DOHH2 (cell line): ENCODE measurements around the gene C1orf87.

ENCODE experiments used
- H3F3A ChIP-seq: fragments of 200-600 bp; sonication (generic), shearing (Covaris generic); 2 replicates; pipeline ENCODE4 v1.6.0; 2016; ENCODE audit warnings: antibody characterized with exemption, mild to moderate bottlenecking; ENCODE audit not compliant: control insufficient read depth, insufficient read depth
- H3K27ac ChIP-seq: fragments of 200-600 bp; sonication (generic); 2 replicates; pipeline ENCODE4 v1.5.1; 2014; ENCODE audit warnings: low read depth, mild to moderate bottlenecking, low read length, moderate library complexity
- H3K27me3 ChIP-seq: fragments of 200-600 bp; sonication (generic); 2 replicates; pipeline ENCODE4 v1.6.1; 2014; ENCODE audit warnings: mild to moderate bottlenecking, low read length, mixed read lengths; ENCODE audit not compliant: control insufficient read depth
- H3K36me3 ChIP-seq: fragments of 200-600 bp; sonication (generic); 2 replicates; pipeline ENCODE4 v1.6.1; 2014; ENCODE audit warnings: mild to moderate bottlenecking, low read length, moderate library complexity, mixed read lengths; ENCODE audit not compliant: control insufficient read depth
- H3K4me1 ChIP-seq: fragments of 200-600 bp; sonication (generic); 2 replicates; pipeline ENCODE4 v1.6.1; 2014; ENCODE audit warnings: mild to moderate bottlenecking, low read length, mixed read lengths; ENCODE audit not compliant: control insufficient read depth
- H3K4me2 ChIP-seq: fragments of 200-600 bp; sonication (generic); 2 replicates; pipeline ENCODE4 v1.6.0; 2014; ENCODE audit warnings: mild to moderate bottlenecking, low read length, moderate library complexity
- H3K4me3 ChIP-seq: fragments of 200-600 bp; sonication (generic); 2 replicates; pipeline ENCODE4 v1.5.1; 2014; ENCODE audit warnings: mild to moderate bottlenecking, low read length, mixed read lengths
- H3K79me2 ChIP-seq: fragments of 200-600 bp; sonication (generic); 2 replicates; pipeline ENCODE4 v1.6.1; 2014; ENCODE audit warnings: mild to moderate bottlenecking, low read length, mixed read lengths; ENCODE audit not compliant: control insufficient read depth
- H3K9me2 ChIP-seq: fragments of 200-600 bp; sonication (generic); replicated peaks from 2 replicates; pipeline ENCODE4 v1.6.1; 2014; ENCODE audit warnings: mild to moderate bottlenecking, low read length, mixed read lengths; ENCODE audit not compliant: control insufficient read depth
- H3K9me3 ChIP-seq: fragments of 200-600 bp; sonication (generic); 2 replicates; pipeline ENCODE4 v1.6.1; 2014; ENCODE audit warnings: antibody characterized with exemption, low read length, mixed read lengths; ENCODE audit not compliant: control insufficient read depth, insufficient read depth
- H4K20me1 ChIP-seq: fragments of 200-600 bp; sonication (generic); 2 replicates; pipeline ENCODE4 v1.6.0; 2014; ENCODE audit warnings: low read depth, mild to moderate bottlenecking, antibody characterized with exemption, low read length, moderate library complexity; ENCODE audit not compliant: control insufficient read depth, insufficient read depth
- EZH2phosphoT487 ChIP-seq: fragments of 200-600 bp; sonication (generic); IDR thresholded peaks from 2 replicates; pipeline ENCODE4 v1.6.1; 2017; ENCODE audit warnings: borderline replicate concordance, mild to moderate bottlenecking, antibody characterized with exemption, low read length, moderate library complexity, mixed read lengths
- TF ChIP-seq, protein P1 (sequence below): fragments of 200-600 bp; sonication (generic); IDR thresholded peaks from one replicate; pipeline ENCODE4 v1.5.1; 2014; ENCODE audit warnings: antibody characterized with exemption, mild to moderate bottlenecking, low read depth, low read length; ENCODE audit not compliant: poor library complexity, severe bottlenecking

Gene C1orf87

DNA sequence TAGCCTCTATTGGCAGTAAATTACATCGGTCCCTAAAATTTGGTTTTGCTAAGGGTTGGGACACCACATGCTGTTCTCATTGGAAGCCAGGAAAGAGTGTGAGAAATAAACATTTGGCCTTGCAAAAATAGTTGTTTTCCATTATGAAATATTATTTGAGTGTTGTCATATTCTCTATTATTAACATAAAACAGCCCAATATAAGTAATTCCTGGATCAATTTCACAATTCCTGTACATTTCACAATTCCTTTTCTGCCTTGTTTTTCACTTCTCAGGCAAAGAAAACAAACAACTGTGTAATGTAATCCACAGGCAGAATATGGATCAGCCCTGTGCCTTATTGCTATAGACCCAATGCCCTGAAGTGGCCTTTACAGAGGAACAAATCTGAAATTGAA, 40.5 kb downstream of the C1orf87 start:
- Histone ChIP-seq H3K27ac (no peak overlapping the region), H3K4me1 (no peaks in the 10 kb centered on the region), H3K79me2 (no peaks in the 10 kb centered on the region), H3K4me3 (no peak overlapping the region), H3K36me3 (no peaks in the 10 kb centered on the region), H3K9me2 (no peaks in the 10 kb centered on the region), H3K9me3 (no peaks in the 10 kb centered on the region), H3F3A (no peaks in the 10 kb centered on the region), H3K27me3 (no peaks in the 10 kb centered on the region), H3K4me2 (no peak overlapping the region), H4K20me1 (no peaks in the 10 kb centered on the region)
- TF ChIP-seq EZH2phosphoT487 = no peak
- TF ChIP-seq, protein P1, sequence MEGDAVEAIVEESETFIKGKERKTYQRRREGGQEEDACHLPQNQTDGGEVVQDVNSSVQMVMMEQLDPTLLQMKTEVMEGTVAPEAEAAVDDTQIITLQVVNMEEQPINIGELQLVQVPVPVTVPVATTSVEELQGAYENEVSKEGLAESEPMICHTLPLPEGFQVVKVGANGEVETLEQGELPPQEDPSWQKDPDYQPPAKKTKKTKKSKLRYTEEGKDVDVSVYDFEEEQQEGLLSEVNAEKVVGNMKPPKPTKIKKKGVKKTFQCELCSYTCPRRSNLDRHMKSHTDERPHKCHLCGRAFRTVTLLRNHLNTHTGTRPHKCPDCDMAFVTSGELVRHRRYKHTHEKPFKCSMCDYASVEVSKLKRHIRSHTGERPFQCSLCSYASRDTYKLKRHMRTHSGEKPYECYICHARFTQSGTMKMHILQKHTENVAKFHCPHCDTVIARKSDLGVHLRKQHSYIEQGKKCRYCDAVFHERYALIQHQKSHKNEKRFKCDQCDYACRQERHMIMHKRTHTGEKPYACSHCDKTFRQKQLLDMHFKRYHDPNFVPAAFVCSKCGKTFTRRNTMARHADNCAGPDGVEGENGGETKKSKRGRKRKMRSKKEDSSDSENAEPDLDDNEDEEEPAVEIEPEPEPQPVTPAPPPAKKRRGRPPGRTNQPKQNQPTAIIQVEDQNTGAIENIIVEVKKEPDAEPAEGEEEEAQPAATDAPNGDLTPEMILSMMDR = no peak

DNA sequence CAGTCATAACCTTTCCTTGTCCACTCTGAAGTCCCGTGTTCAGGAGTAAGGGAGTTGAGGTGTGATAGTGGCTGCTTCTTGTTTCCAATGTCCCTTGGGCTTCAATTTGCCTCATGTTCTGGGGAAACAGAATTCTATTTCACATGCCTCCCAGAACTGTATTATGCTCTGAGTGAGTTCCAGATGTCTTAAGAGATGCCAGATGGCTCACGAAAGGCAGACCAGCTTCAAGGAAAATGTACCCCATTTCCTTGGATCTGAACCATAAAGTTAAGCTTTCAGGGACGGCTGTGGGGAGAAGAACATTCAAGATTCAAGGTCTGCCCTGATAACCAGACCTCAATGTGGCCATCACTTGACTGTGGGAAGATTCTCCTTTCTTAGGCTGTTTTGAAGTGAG, 42.4 kb downstream of the C1orf87 start:
- Histone ChIP-seq H3K9me3 (no peaks in the 10 kb centered on the region), H4K20me1 (no peaks in the 10 kb centered on the region), H3K79me2 (no peaks in the 10 kb centered on the region), H3F3A (no peaks in the 10 kb centered on the region), H3K27me3 (no peaks in the 10 kb centered on the region), H3K4me3 (no peak overlapping the region), H3K9me2 (no peaks in the 10 kb centered on the region), H3K27ac (no peak overlapping the region), H3K4me2 (no peak overlapping the region), H3K36me3 (no peaks in the 10 kb centered on the region), H3K4me1 (no peaks in the 10 kb centered on the region)
- no peak for TF ChIP-seq EZH2phosphoT487
- TF ChIP-seq, protein P1 = no peak

GRCh38 chr1:60025552-60025951, 48.0 kb downstream of the C1orf87 start:
- H3K9me2 ChIP-seq = no peaks in the 10 kb centered on the region
- H3K4me3 ChIP-seq = no peak overlapping the region
- no peaks in the 10 kb centered on the region for H3K79me2 ChIP-seq
- no peaks in the 10 kb centered on the region for H3K27me3 ChIP-seq
- TF ChIP-seq EZH2phosphoT487 = no peak
- TF ChIP-seq, protein P1 = no peak
- no peaks in the 10 kb centered on the region for H3K4me1 ChIP-seq
- no peaks in the 10 kb centered on the region for H4K20me1 ChIP-seq
- H3K4me2 ChIP-seq = no peak overlapping the region
- H3K27ac ChIP-seq = no peak overlapping the region
- H3K9me3 ChIP-seq = no peaks in the 10 kb centered on the region
- H3K36me3 ChIP-seq = no peaks in the 10 kb centered on the region
- no peaks in the 10 kb centered on the region for H3F3A ChIP-seq
